Psoas muscle (tissue), 8 donors: ENCODE results near the gene C19orf73. TPM values are rescaled to one million over a fixed set of nuclear protein-coding genes. Genes with fewer than 3 reads are reported as not detected.

Source experiments
- ATAC-seq, 4 donors: fragments of 200-7000 bp; cut with Tn5 transposase; one replicate each; pipeline ENCODE4 v1.9.1; 2020; ENCODE audit warnings: moderate library complexity in 3 of 4, mild to moderate bottlenecking in 2 of 4
- DNase-seq, 2 donors: peaks; one replicate each; pipeline ENCODE4 v3.0.0-alpha.2; 2020
- H3K27ac ChIP-seq: fragments of 200-600 bp; one replicate; pipeline ENCODE4 v1.8.0; 2022
- H3K27me3 ChIP-seq, 3 donors: fragments of 200-600 bp in 1 of 3; one replicate each; pipeline versions ENCODE4 v1.6.1 to v1.8.0; 2013 to 2022; ENCODE audit warnings: low read length in 2 of 3, mild to moderate bottlenecking in 2 of 3, moderate library complexity in 1 of 3; ENCODE audit not compliant: insufficient read depth in 3 of 3
- H3K36me3 ChIP-seq, 2 donors: fragments of 200-600 bp in 1 of 2; one replicate each; pipeline versions ENCODE4 v1.6.1 to v1.8.0; 2013 to 2022; ENCODE audit warnings: low read depth in 1 of 2, mild to moderate bottlenecking in 1 of 2, moderate library complexity in 1 of 2; ENCODE audit not compliant: insufficient read depth in 1 of 2
- H3K4me1 ChIP-seq: fragments of 200-600 bp; one replicate; pipeline ENCODE4 v1.8.0; 2022
- H3K4me3 ChIP-seq: fragments of 200-600 bp; one replicate; pipeline ENCODE4 v1.8.0; 2022; ENCODE audit warnings: mild to moderate bottlenecking
- H3K9me3 ChIP-seq: fragments of 200-600 bp; one replicate; pipeline ENCODE4 v1.8.0; 2022
- WGBS, 3 donors: extraction: QIAGEN DNeasy Blood & Tissue Kit; methylation state at CpG; one replicate each; pipeline versions ENCODE4 v1.1.6 to v1.1.7; 2013; 5-methylcytosine and 5-hydroxymethylcytosine counted together
- intact Hi-C, 2 donors: fragments of 100-400 bp; cut with DNase I; formaldehyde crosslinking; loops; one replicate each; pipeline versions ENCODE4 v1.11.0 to v1.14.2; 2022
- polyA plus RNA-seq, 3 donors: library from polyadenylated mRNA; stranded (reverse); fragments of 200-250 nt; gene quantifications; one replicate each; pipeline ENCODE4 v1.2.3, GENCODE V29; 2013
- total RNA-seq, 4 donors: library from RNA; stranded (reverse); fragmentation: NEBNext Ultra II Directional in 2 of 4; extraction: Animal tissue kit (Norgen Biotek cat#: 25700) in 2 of 4; gene quantifications; one replicate each; pipeline versions ENCODE4 v1.2.1 to v1.2.4, GENCODE V29; 2021 to 2023
- TF ChIP-seq, protein P1 (sequence below): fragments of 200-600 bp; IDR thresholded peaks from one replicate; pipeline ENCODE4 v1.8.0; 2022; ENCODE audit warnings: antibody characterized with exemption
- donor health status: healthy with polysubstance abuse.
- donor health status: DM: no; HTN: no; CAD: no; lungs with moderate emphysema.
- donor health status: Bipolar disorder and iron deficiency.
- donor health status: healthy.
- donor health status: DM: yes; HTN: yes; CAD: no.
- donor health status: DM: no; HTN: no; CAD: no.
- donor health status: DM: no; HTN: no; CAD: no.
- donor health status: DM: yes; HTN: yes; CAD: no.

C19orf73 gene
- total and polyA plus RNA-seq, 7 donors: 0.54 to 1.9 (median 1.6) TPM

DNA sequence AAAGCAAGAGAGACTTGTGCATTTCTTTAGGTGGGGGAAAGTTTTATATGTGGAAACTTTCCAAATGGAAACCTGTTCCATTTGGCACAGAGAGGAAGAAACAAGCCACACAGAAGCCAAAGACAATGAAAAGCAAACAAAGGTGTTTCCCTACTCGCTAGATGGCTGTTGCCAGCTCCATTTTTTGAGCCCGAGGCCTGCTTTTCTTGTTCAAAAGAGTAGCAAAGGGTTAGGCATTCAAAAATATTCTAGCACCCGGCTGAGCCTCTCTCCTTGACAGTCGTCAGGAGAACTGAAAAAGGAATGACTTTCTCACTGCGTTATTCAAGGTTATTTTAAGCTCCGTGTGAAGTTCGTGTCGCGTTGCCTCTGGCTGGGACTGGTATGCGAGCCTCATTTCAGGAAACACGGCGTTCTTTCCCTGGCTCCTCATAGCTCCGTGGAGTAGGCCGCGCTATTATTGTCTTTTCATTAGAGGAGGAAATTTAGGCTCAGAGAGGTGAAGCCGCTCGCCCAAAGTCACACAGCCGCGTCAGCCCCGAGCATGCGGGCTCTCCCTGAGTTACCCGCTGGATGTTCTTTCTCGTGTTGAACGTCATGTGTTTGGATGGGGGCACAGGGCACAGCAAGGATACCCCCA, 46.3 kb upstream of the C19orf73 start:
- TF ChIP-seq, protein P1, sequence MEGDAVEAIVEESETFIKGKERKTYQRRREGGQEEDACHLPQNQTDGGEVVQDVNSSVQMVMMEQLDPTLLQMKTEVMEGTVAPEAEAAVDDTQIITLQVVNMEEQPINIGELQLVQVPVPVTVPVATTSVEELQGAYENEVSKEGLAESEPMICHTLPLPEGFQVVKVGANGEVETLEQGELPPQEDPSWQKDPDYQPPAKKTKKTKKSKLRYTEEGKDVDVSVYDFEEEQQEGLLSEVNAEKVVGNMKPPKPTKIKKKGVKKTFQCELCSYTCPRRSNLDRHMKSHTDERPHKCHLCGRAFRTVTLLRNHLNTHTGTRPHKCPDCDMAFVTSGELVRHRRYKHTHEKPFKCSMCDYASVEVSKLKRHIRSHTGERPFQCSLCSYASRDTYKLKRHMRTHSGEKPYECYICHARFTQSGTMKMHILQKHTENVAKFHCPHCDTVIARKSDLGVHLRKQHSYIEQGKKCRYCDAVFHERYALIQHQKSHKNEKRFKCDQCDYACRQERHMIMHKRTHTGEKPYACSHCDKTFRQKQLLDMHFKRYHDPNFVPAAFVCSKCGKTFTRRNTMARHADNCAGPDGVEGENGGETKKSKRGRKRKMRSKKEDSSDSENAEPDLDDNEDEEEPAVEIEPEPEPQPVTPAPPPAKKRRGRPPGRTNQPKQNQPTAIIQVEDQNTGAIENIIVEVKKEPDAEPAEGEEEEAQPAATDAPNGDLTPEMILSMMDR: no peak
- peak overlapping the region; percentile 53 for H3K4me3 ChIP-seq
- no peaks in the 10 kb centered on the region for H3K27me3 ChIP-seq
- intact Hi-C loops: loop anchor here in 1 of 2 donors (5.0 kb wide), 1 partner anchor 37 kb away; no protein-coding TSS in a partner anchor
- H3K36me3 ChIP-seq: peaks cover 0 to 21% of the 10 kb centered on the region in 2 donors
- WGBS, 3 donors: 22 to 28% (median 24%) methylated on average over 24 of the region's 24 CpGs
- ATAC-seq (peak; percentile 90 to 95 (median 94)), DNase-seq (peak in 1 of 2 donors; percentile 82)
- H3K9me3 ChIP-seq: no peaks in the 10 kb centered on the region
- peak overlapping the region; percentile 91 for H3K27ac ChIP-seq
- peaks cover 31% of the 10 kb centered on the region for H3K4me1 ChIP-seq

DNA sequence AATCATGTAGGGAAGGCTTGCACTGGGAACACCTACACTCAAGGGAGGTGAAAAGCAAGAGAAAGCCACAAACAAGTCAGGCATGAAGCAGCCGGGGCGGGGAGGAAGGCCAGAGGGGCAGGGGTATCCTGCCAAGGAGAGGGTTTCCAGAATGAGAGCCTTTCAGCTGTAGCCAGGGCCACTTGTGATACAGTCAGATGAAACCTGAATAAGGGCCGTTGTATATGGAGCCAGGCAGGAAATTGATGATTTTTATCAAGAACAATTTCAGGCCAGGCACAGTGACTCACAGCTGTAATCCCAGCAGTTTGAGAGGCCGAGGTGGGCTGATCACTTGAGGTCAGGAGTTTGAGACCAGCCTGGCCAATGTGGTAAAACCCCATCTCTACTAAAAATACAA, 43.0 kb upstream of the C19orf73 start:
- 60 to 75% (median 67%) methylated on average over 4 of the region's 4 CpGs for WGBS, 3 donors
- no peak for ATAC-seq
- Histone ChIP-seq H3K27me3 (no peaks in the 10 kb centered on the region), H3K4me3 (no peak overlapping the region), H3K4me1 (peaks cover 46% of the 10 kb centered on the region), H3K9me3 (no peaks in the 10 kb centered on the region), H3K36me3 (no peaks in the 10 kb centered on the region), H3K27ac (peak overlapping the region; percentile 50)
- TF ChIP-seq, protein P1: no peak
- intact Hi-C loops: no loop called here
- no peak for DNase-seq

DNA sequence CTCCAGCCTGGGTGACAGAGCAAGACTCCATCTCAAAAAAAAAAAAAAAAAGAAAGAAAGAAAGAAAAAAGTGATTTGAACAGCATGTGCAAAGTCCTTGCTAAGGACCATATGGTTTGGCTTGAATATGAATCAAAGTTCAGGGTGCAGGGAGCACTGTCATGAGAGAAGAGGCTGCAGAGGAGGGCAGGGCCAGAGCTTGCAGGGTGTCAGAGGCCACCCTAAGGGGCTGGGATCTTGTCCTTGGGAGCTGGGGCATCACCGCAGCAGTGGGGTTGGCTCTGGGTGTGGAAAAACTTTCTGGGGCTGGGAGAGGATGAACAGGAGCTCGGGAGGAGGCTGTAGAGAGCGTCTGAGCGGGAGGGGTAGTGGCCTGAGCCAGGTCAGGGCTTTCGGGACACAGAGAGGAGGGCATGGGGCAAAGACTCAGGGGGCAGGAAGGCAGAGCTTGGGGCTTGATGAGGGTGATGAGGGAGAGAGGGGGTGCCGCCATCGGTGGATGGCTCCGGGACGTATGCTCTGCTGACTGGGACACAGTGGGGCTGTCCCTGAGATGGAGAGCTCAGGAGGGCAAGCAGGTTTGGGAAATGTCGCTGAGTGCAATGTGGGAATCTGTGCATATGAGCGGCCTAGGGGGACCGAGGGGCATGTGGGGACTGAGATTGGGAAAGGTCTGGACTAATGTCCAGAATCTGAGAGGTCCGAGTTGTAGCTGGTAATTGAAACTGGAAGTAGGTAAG, 41.7 kb upstream of the C19orf73 start:
- H3K27me3 ChIP-seq: no peaks in the 10 kb centered on the region
- DNase-seq (no peak), ATAC-seq (no peak)
- no peaks in the 10 kb centered on the region for H3K9me3 ChIP-seq
- 78 to 86% (median 85%) methylated on average over 13 of the region's 13 CpGs for WGBS, 3 donors
- peaks cover 41% of the 10 kb centered on the region for H3K4me1 ChIP-seq
- intact Hi-C loops: no loop called here
- H3K27ac ChIP-seq: no peak overlapping the region
- TF ChIP-seq, protein P1: no peak
- H3K36me3 ChIP-seq: no peaks in the 10 kb centered on the region
- H3K4me3 ChIP-seq: no peak overlapping the region

DNA sequence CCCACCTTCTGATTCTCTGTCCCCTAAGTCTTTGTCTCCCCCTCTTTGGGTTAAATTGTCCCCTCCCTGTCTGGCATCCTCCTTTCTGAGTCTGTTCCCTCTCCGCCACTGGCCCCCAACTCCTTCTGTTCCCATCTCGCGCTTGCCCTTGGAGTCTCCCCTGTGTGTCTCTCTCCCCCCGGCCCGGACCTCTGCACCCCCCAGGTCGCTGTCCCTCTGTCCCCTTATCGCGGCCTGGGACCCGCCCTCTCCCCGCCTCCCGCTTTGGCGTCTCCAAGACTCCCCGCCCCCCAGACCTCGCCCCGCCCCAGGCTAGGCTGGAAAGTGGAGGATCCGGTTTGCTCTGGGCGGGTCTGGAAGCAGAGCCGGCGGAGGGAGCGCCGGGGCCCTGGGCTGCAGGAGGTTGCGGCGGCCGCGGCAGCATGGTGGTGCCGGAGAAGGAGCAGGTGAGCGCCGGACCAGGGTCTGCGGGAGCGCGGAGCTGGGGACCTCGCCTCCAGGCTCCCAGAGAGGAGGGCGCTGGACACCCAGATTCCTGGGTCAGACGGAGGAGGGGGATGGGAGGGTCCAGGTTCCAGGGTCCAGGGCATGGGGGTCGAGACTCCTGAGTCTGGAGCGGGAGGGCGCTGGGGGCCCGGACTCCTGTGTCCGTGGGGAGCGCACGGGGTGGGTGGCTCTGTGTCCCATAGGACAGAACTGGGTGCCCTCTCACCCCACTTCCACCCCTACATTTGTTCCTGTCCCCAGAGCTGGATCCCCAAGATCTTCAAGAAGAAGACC, 38.7 kb upstream of the C19orf73 start, which contains the start of gene TRPM4:
TRPM4 (plus strand) TSS at position 348 of the 780 bp plus-strand sequence; CDS start at position 423, 75 bp downstream.
- 0 to 1% (median 1%) methylated on average over 32 to 41 of the region's 41 CpGs for WGBS, 3 donors
- TF ChIP-seq, protein P1: no peak
- DNase-seq (peak; percentile 92 to 96), ATAC-seq (peak; percentile 57 to 73 (median 70))
- Histone ChIP-seq H3K9me3 (no peaks in the 10 kb centered on the region), H3K4me3 (peak within 1 kb of the TSS; percentile 93), H3K36me3 (no peaks in the 10 kb centered on the region), H3K4me1 (peaks cover 22% of the 10 kb centered on the region), H3K27ac (peak within 1 kb of the TSS; percentile 90), H3K27me3 (no peaks in the 10 kb centered on the region)
- intact Hi-C loops: loop anchor here (5.0 to 10.0 kb wide), 2 partner anchors 40 to 163 kb away; partner anchors contain the start of genes GYS1 (in 1 of the 2) and RUVBL2 (in 1 of the 2)
